Measurements from ENCODE around the gene RPRD1B. TPM values are rescaled to one million over a fixed set of nuclear protein-coding genes. Genes with fewer than 3 reads are reported as not detected.
A peak's percentile ranks its signal among the peaks of the same experiment; 100 is the strongest.

RPRD1B gene
- total and polyA plus RNA-seq, 2 of the 13 experiments (the other 11 are each of a cell fraction or from before 2014, with no cell fraction given) = 31.1 to 41.5 TPM

DNA sequence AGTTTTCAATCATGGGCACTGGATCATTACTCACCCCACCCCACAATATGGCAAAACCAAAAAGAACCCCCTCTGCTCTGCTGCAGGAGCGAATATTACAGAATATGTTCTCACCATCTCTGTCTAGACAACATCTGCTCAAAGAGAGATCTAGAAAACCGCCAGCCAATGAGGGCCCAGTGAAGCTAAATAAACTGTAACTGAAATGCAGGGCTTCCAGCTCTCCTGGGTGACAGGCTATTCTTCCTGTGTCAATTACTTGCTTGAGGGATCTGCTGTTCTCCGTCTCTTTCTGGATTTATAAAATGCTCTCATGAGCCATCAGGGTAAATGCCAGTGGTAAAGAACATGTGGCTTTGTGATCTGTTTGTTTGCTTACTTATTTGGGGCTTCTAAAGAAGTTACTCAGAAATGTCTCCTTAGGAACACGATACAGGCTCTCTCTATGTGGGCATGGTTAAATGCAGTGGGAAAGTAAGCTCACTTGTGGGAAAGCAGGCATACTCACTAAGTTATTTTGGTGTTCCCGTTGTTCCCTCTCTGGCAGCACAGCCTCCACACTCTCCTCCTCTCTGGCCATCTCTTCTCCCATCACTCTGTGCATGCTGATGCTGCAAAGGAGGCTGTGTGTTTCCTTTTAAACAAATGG is 45.1 kb upstream of the RPRD1B start:
- ChIA-PET CTCF (ENCODE audit: low intra/inter-chr PET ratio, low total read pairs) (no interaction called here), POLR2A (no interaction called here)
- TF ChIP-seq, protein P1, sequence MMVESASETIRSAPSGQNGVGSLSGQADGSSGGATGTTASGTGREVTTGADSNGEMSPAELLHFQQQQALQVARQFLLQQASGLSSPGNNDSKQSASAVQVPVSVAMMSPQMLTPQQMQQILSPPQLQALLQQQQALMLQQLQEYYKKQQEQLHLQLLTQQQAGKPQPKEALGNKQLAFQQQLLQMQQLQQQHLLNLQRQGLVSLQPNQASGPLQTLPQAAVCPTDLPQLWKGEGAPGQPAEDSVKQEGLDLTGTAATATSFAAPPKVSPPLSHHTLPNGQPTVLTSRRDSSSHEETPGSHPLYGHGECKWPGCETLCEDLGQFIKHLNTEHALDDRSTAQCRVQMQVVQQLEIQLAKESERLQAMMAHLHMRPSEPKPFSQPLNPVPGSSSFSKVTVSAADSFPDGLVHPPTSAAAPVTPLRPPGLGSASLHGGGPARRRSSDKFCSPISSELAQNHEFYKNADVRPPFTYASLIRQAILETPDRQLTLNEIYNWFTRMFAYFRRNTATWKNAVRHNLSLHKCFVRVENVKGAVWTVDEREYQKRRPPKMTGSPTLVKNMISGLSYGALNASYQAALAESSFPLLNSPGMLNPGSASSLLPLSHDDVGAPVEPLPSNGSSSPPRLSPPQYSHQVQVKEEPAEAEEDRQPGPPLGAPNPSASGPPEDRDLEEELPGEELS (CRISPR knock-in tag; IDR thresholded peaks at IDR 0.05) = no peak
- TF ChIP-seq HMG20A (CRISPR knock-in tag; IDR thresholded peaks at IDR 0.05; ENCODE audit: borderline replicate concordance) = no peak
- TF ChIP-seq, protein P2, sequence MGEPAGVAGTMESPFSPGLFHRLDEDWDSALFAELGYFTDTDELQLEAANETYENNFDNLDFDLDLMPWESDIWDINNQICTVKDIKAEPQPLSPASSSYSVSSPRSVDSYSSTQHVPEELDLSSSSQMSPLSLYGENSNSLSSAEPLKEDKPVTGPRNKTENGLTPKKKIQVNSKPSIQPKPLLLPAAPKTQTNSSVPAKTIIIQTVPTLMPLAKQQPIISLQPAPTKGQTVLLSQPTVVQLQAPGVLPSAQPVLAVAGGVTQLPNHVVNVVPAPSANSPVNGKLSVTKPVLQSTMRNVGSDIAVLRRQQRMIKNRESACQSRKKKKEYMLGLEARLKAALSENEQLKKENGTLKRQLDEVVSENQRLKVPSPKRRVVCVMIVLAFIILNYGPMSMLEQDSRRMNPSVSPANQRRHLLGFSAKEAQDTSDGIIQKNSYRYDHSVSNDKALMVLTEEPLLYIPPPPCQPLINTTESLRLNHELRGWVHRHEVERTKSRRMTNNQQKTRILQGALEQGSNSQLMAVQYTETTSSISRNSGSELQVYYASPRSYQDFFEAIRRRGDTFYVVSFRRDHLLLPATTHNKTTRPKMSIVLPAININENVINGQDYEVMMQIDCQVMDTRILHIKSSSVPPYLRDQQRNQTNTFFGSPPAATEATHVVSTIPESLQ (CRISPR knock-in tag; conservative IDR thresholded peaks at IDR 0.05) = no peak
- H2AFZ ChIP-seq (ENCODE audit: low read length) = no peak overlapping the region
- no peaks in the 10 kb centered on the region for H3K79me2 ChIP-seq (ENCODE audit: insufficient read depth, low read length)
- DNase-seq (ENCODE audit: low spot score) (no peak), ATAC-seq (no peak), FAIRE-seq (no peak)
- BruUV-seq (replicated peaks) = no TSS peak
- in situ Hi-C loops (cut with HindIII; ENCODE audit: extremely low pct_ligation_motif_present, low pct_unique_long_range_greater_than_20kb) (no loop called here), intact Hi-C loops (cut with micrococcal nuclease; ENCODE audit: unreplicated experiment) (no loop called here)
- H3K9ac ChIP-seq (ENCODE audit: insufficient read depth, low read depth, low read length) = no peak overlapping the region
- no peaks in the 10 kb centered on the region for H3K9me3 ChIP-seq (ENCODE audit: low read length)
- H3K4me2 ChIP-seq (ENCODE audit: low read depth, low read length) = no peak overlapping the region
- H4K20me1 ChIP-seq (ENCODE audit: insufficient read depth, low read length) = 0 out of 2 replicates have a peak, but pooled peaks cover 3% of the 10 kb centered on the region
- H3K27me3 ChIP-seq (ENCODE audit: control insufficient read depth in 1 of 2, insufficient read depth in 2 of 2, low read length in 2 of 2) = no peaks in the 10 kb centered on the region
- 97% methylated on average over 5 of the region's 5 CpGs for WGBS (ENCODE audit: low lambda C conversion rate)
- H3K36me3 ChIP-seq (replicated peaks in 1 of 2; ENCODE audit: control insufficient read depth in 1 of 2, insufficient read depth in 2 of 2, low read length in 2 of 2) = peaks cover 10 to 38% of the 10 kb centered on the region in 2 experiments
- H3K4me1 ChIP-seq (ENCODE audit: insufficient read depth, low read length) = peaks cover 70% of the 10 kb centered on the region
- H3K27ac ChIP-seq (ENCODE audit: extremely low read length, insufficient read depth, low read length) = peak overlapping the region; percentile 62
- H3K4me3 ChIP-seq (replicated peaks in 1 of 3; ENCODE audit: insufficient read depth in 1 of 3, low read depth in 2 of 3, low read length in 3 of 3) = no peak overlapping the region
